Measurements from ENCODE around the gene RBM22.

- TF ChIP-seq ZBTB33 (IDR thresholded peaks at IDR 0.05; ENCODE audit: borderline replicate concordance, low read depth) (no peak), RAD21 (IDR thresholded peaks at IDR 0.05; ENCODE audit: low read length) (no peak), TAF1 (IDR thresholded peaks at IDR 0.05; ENCODE audit: borderline replicate concordance, low read depth, low read length) (no peak), REST (IDR thresholded peaks at IDR 0.05; ENCODE audit: low read depth, low read length) (no peak), YY1 (IDR thresholded peaks at IDR 0.05; ENCODE audit: low read depth) (no peak), CTCF (IDR thresholded peaks at IDR 0.05) (no peak), GATA2 (CRISPR knock-in tag; IDR thresholded peaks at IDR 0.05) (no peak), POLR2AphosphoS5 (IDR thresholded peaks at IDR 0.05; ENCODE audit: low read depth, low read length) (no peak)
These were observed 51.5 kb downstream of the RBM22 start for GRCh38 chr5:150649108-150650020.

All from SK-N-SH (cell line).